ENCODE measurements around the gene GFOD1. TPM values are rescaled to one million over a fixed set of nuclear protein-coding genes. Genes with fewer than 3 reads are reported as not detected.

GFOD1 gene
- total RNA-seq, 1 experiment from 2014 or later = 6.1 TPM

DNA sequence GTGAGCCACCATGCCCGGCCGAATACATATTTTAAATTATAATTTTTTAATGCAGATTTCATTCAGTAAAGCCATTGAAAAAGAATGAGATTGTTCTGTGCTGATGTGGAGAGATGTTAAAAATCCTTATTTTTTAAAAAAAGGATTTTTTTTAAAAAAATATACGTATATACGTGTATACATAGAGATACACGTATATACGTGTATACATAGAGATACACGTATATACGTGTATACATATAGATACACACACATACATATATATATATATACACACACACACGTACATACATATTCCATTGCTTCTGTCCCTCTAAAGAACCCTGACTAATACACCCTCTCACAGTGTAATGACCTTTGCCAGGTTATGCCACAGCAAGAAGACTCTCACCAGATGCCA is 135.2 kb downstream of the GFOD1 start:
- Histone ChIP-seq H3K4ac (ENCODE audit: low read depth, low read length) (no peak overlapping the region), H3K4me1 (ENCODE audit: insufficient read depth, low read length) (peaks cover 2% of the 10 kb centered on the region; the same call in 1 of the 2 replicates), H3T11ph (ENCODE audit: low read length) (no peak overlapping the region), H3K4me2 (ENCODE audit: insufficient read depth, insufficient read length, low read length) (no peak overlapping the region), H2BK120ac (ENCODE audit: low read depth, low read length, poor library complexity, severe bottlenecking) (no peak overlapping the region), H4K20me1 (ENCODE audit: control insufficient read depth, insufficient read depth, insufficient read length) (no peaks in the 10 kb centered on the region), H2BK12ac (ENCODE audit: insufficient read length, low read depth, low read length) (no peak overlapping the region), H3K18ac (ENCODE audit: insufficient read length, low read depth, low read length) (no peak overlapping the region), H3K27me3 (ENCODE audit: insufficient read depth, low read length) (no peaks in the 10 kb centered on the region), H4K91ac (ENCODE audit: insufficient read length, low read depth, low read length) (no peak overlapping the region), H3K79me1 (ENCODE audit: insufficient read depth, low read depth, low read length, poor library complexity, severe bottlenecking) (no peaks in the 10 kb centered on the region), H3K56ac (ENCODE audit: insufficient read length, low read depth, low read length) (no peak overlapping the region), H3K9ac (ENCODE audit: extremely low read depth, insufficient read length, low read length) (no peak overlapping the region), H2AFZ (ENCODE audit: low read length) (no peak overlapping the region), H3K9me3 (ENCODE audit: control insufficient read depth, low read depth, low read length) (no peaks in the 10 kb centered on the region), H3K23ac (ENCODE audit: insufficient read length, low read depth, low read length) (no peak overlapping the region), H4K5ac (ENCODE audit: insufficient read length, low read depth, low read length) (no peak overlapping the region), H2BK5ac (ENCODE audit: insufficient read length, low read length) (no peak overlapping the region), H3K79me2 (ENCODE audit: insufficient read depth, low read length) (no peaks in the 10 kb centered on the region), H3K27ac (ENCODE audit: insufficient read length, low read depth, low read length) (no peak overlapping the region), H2AK5ac (ENCODE audit: insufficient read length, low read length) (no peak overlapping the region), H4K8ac (replicated peaks; ENCODE audit: insufficient read length, low read depth, low read length) (no peak overlapping the region), H2BK15ac (ENCODE audit: low read depth, low read length) (no peak overlapping the region), H3K14ac (ENCODE audit: insufficient read depth, low read length) (no peak overlapping the region), H3K23me2 (ENCODE audit: insufficient read length, low read depth, low read length, poor library complexity, severe bottlenecking) (no peaks in the 10 kb centered on the region), H2BK20ac (ENCODE audit: low read depth, low read length, poor library complexity, severe bottlenecking) (no peak overlapping the region)
- TF ChIP-seq, protein P1, sequence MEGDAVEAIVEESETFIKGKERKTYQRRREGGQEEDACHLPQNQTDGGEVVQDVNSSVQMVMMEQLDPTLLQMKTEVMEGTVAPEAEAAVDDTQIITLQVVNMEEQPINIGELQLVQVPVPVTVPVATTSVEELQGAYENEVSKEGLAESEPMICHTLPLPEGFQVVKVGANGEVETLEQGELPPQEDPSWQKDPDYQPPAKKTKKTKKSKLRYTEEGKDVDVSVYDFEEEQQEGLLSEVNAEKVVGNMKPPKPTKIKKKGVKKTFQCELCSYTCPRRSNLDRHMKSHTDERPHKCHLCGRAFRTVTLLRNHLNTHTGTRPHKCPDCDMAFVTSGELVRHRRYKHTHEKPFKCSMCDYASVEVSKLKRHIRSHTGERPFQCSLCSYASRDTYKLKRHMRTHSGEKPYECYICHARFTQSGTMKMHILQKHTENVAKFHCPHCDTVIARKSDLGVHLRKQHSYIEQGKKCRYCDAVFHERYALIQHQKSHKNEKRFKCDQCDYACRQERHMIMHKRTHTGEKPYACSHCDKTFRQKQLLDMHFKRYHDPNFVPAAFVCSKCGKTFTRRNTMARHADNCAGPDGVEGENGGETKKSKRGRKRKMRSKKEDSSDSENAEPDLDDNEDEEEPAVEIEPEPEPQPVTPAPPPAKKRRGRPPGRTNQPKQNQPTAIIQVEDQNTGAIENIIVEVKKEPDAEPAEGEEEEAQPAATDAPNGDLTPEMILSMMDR (conservative IDR thresholded peaks at IDR 0.05) = no peak
- no CpG with 5 or more reads among the region's 9 CpGs for WGBS (ENCODE audit: extremely low coverage, insufficient read length, low lambda C conversion rate)
- Mint-ChIP-seq H3K9me3 (peaks cover 2 to 5% of the 10 kb centered on the region in 2 experiments; a peak in 3 of 5 replicates), H3K27me3 (ENCODE audit: low read depth) (peaks cover 1% of the 10 kb centered on the region; the same call in 1 of the 2 replicates), H3K27ac (no peak overlapping the region), H3K36me3 (ENCODE audit: insufficient read depth in 1 of 3, low read depth in 3 of 3) (no peaks in the 10 kb centered on the region; a peak in 1 of 7 replicates), H3K4me3 (no peak overlapping the region), H3K4me1 (peaks cover 36% of the 10 kb centered on the region in 2 experiments)
- no peak for DNase-seq
